ENCODE data around the gene SPOCK2. TPM values are rescaled to one million over a fixed set of nuclear protein-coding genes. Genes with fewer than 3 reads are reported as not detected.

The SPOCK2 gene
- total and polyA plus RNA-seq, 2 of the 13 experiments (the other 11 are each of a cell fraction or from before 2014, with no cell fraction given), result 8.6 to 30.6 TPM

- TF ChIP-seq, protein P1, sequence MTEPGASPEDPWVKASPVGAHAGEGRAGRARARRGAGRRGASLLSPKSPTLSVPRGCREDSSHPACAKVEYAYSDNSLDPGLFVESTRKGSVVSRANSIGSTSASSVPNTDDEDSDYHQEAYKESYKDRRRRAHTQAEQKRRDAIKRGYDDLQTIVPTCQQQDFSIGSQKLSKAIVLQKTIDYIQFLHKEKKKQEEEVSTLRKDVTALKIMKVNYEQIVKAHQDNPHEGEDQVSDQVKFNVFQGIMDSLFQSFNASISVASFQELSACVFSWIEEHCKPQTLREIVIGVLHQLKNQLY (CRISPR knock-in tag; IDR thresholded peaks at IDR 0.05), result 0 out of 2 replicates have a peak, but pooled peaks have one; percentile 44
- TF ChIP-seq ZNF430 (CRISPR knock-in tag; IDR thresholded peaks at IDR 0.05), result no peak
- no peak for TF ChIP-seq ZNF143 (CRISPR knock-in tag; IDR thresholded peaks at IDR 0.05)
- TF ChIP-seq ZBED4 (CRISPR knock-in tag; IDR thresholded peaks at IDR 0.05; ENCODE audit: borderline replicate concordance), result 0 out of 2 replicates have a peak, but pooled peaks have one; percentile 70
- TF ChIP-seq NFE2L1 (CRISPR knock-in tag; IDR thresholded peaks at IDR 0.05; ENCODE audit: borderline replicate concordance), result no peak
- TF ChIP-seq WIZ (CRISPR knock-in tag; IDR thresholded peaks at IDR 0.05), result no peak
- no peak for TF ChIP-seq ZNF251 (CRISPR knock-in tag; IDR thresholded peaks at IDR 0.05)
- peak; percentile 44; the same call in 1 of the 2 replicates for TF ChIP-seq ZNF567 (CRISPR knock-in tag; IDR thresholded peaks at IDR 0.05; ENCODE audit: borderline replicate concordance)
- TF ChIP-seq HOXA3 (CRISPR knock-in tag; IDR thresholded peaks at IDR 0.05), result peak; percentile 40; the same call in 1 of the 2 replicates
- TF ChIP-seq, protein P2, sequence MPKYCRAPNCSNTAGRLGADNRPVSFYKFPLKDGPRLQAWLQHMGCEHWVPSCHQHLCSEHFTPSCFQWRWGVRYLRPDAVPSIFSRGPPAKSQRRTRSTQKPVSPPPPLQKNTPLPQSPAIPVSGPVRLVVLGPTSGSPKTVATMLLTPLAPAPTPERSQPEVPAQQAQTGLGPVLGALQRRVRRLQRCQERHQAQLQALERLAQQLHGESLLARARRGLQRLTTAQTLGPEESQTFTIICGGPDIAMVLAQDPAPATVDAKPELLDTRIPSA (CRISPR knock-in tag; IDR thresholded peaks at IDR 0.05; ENCODE audit: borderline replicate concordance), result no peak
- no peak for TF ChIP-seq ZNF558 (CRISPR knock-in tag; IDR thresholded peaks at IDR 0.05; ENCODE audit: borderline replicate concordance)
- TF ChIP-seq, protein P3, sequence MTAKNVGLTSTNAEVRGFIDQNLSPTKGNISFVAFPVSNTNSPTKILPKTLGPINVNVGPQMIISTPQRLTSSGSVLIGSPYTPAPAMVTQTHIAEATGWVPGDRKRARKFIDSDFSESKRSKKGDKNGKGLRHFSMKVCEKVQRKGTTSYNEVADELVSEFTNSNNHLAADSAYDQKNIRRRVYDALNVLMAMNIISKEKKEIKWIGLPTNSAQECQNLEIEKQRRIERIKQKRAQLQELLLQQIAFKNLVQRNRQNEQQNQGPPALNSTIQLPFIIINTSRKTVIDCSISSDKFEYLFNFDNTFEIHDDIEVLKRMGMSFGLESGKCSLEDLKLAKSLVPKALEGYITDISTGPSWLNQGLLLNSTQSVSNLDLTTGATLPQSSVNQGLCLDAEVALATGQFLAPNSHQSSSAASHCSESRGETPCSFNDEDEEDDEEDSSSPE (CRISPR knock-in tag; IDR thresholded peaks at IDR 0.05), result no peak
- no peak for TF ChIP-seq ZFAT (CRISPR knock-in tag; conservative IDR thresholded peaks at IDR 0.05)
- TF ChIP-seq ZNF691 (CRISPR knock-in tag; IDR thresholded peaks at IDR 0.05; ENCODE audit: borderline replicate concordance, low read depth), result no peak; the same call in 1 of the 2 replicates
- 0 out of 2 replicates have a peak, but pooled peaks have one; percentile 80 for TF ChIP-seq KAT7 (CRISPR knock-in tag; IDR thresholded peaks at IDR 0.05; ENCODE audit: borderline replicate concordance)
- TF ChIP-seq ZNF609 (CRISPR knock-in tag; IDR thresholded peaks at IDR 0.05; ENCODE audit: borderline replicate concordance), result no peak
These were observed 39.8 kb downstream of the SPOCK2 start (continued) for GRCh38 chr10:72048450-72049124.

Data from HepG2 (cell line).